Nephron progenitor cell (in vitro differentiated cells): ENCODE data around the gene TNNT2.
A peak's percentile ranks its signal among the peaks of the same experiment; 100 is the strongest.

Source experiments
- DNase-seq: peaks from one replicate; pipeline ENCODE4 v3.0.0; 2021
- H3K27ac Mint-ChIP-seq: 2 replicates; pipeline ENCODE4 v1.8.0; 2021; ENCODE audit warnings: mild to moderate bottlenecking, moderate library complexity, mixed read lengths
- H3K27me3 Mint-ChIP-seq: 2 replicates; pipeline ENCODE4 v1.8.0; 2021; ENCODE audit warnings: mild to moderate bottlenecking, low read depth, mixed read lengths; ENCODE audit not compliant: poor library complexity
- H3K36me3 Mint-ChIP-seq: 2 replicates; pipeline ENCODE4 v1.8.0; 2021; ENCODE audit warnings: low read depth, mixed read lengths
- H3K4me1 Mint-ChIP-seq: 2 replicates; pipeline ENCODE4 v1.8.0; 2021; ENCODE audit warnings: mixed read lengths
- H3K4me3 Mint-ChIP-seq: 2 replicates; pipeline ENCODE4 v1.8.0; 2021; ENCODE audit warnings: mild to moderate bottlenecking, moderate library complexity, mixed read lengths
- H3K9me3 Mint-ChIP-seq: 2 replicates; pipeline ENCODE4 v1.8.0; 2021; ENCODE audit warnings: mild to moderate bottlenecking, moderate library complexity, mixed read lengths
- CTCF ChIP-seq: fragments of 200-600 bp; sonication (generic); IDR thresholded peaks from 2 replicates; pipeline ENCODE4 v1.5.0; 2021; ENCODE audit warnings: antibody characterized with exemption

TNNT2 gene

GRCh38 chr1:201422026-201422425 is 44.5 kb upstream of the TNNT2 start:
- peaks cover 48% of the 10 kb centered on the region for H3K4me1 Mint-ChIP-seq
- peaks cover 4% of the 10 kb centered on the region for H3K9me3 Mint-ChIP-seq
- no peak for DNase-seq
- TF ChIP-seq CTCF: no peak
- H3K27ac Mint-ChIP-seq: no peak overlapping the region
- H3K36me3 Mint-ChIP-seq: no peaks in the 10 kb centered on the region
- peaks cover 25% of the 10 kb centered on the region for H3K27me3 Mint-ChIP-seq
- H3K4me3 Mint-ChIP-seq: no peak overlapping the region

- Mint-ChIP-seq H3K27me3 (peaks cover 25% of the 10 kb centered on the region), H3K27ac (peak overlapping the region; percentile 46), H3K36me3 (no peaks in the 10 kb centered on the region), H3K4me1 (peaks cover 53% of the 10 kb centered on the region), H3K4me3 (peak overlapping the region; percentile 42), H3K9me3 (peaks cover 4% of the 10 kb centered on the region)
- TF ChIP-seq CTCF: no peak
- DNase-seq: no peak
Measured at GRCh38 chr1:201421041-201421440, 43.6 kb upstream of the TNNT2 start.

- no peaks in the 10 kb centered on the region for H3K36me3 Mint-ChIP-seq
- TF ChIP-seq CTCF: no peak
- peaks cover 4% of the 10 kb centered on the region for H3K9me3 Mint-ChIP-seq
- H3K4me3 Mint-ChIP-seq: no peak overlapping the region
- peaks cover 28% of the 10 kb centered on the region for H3K27me3 Mint-ChIP-seq
- no peak for DNase-seq
- no peak overlapping the region for H3K27ac Mint-ChIP-seq
- H3K4me1 Mint-ChIP-seq: peaks cover 53% of the 10 kb centered on the region
Measured at GRCh38 chr1:201420608-201421002, 43.1 kb upstream of the TNNT2 start.

GRCh38 chr1:201419746-201420607 is 42.5 kb upstream of the TNNT2 start:
- Mint-ChIP-seq H3K36me3 (no peaks in the 10 kb centered on the region), H3K27ac (no peak overlapping the region), H3K9me3 (no peaks in the 10 kb centered on the region), H3K4me1 (peaks cover 53% of the 10 kb centered on the region), H3K4me3 (no peak overlapping the region), H3K27me3 (peaks cover 26% of the 10 kb centered on the region)
- DNase-seq: no peak
- TF ChIP-seq CTCF: no peak

- Mint-ChIP-seq H3K9me3 (no peaks in the 10 kb centered on the region), H3K27me3 (peaks cover 24% of the 10 kb centered on the region), H3K36me3 (no peaks in the 10 kb centered on the region), H3K27ac (peak overlapping the region; percentile 70), H3K4me3 (no peak overlapping the region), H3K4me1 (peaks cover 53% of the 10 kb centered on the region)
- DNase-seq: no peak
- TF ChIP-seq CTCF: no peak
Measured at GRCh38 chr1:201419256-201419655, 41.8 kb upstream of the TNNT2 start.

- no peak for TF ChIP-seq CTCF
- no peak overlapping the region for H3K27ac Mint-ChIP-seq
- peaks cover 19% of the 10 kb centered on the region for H3K27me3 Mint-ChIP-seq
- H3K4me3 Mint-ChIP-seq: no peak overlapping the region
- peaks cover 48% of the 10 kb centered on the region for H3K4me1 Mint-ChIP-seq
- H3K36me3 Mint-ChIP-seq: no peaks in the 10 kb centered on the region
- no peak for DNase-seq
- no peaks in the 10 kb centered on the region for H3K9me3 Mint-ChIP-seq
Measured at GRCh38 chr1:201418461-201418860, 41.0 kb upstream of the TNNT2 start.
